Loucy (cell line): Measurements from ENCODE around the gene LATS2.

Experiments
- H2AFZ ChIP-seq: fragments of 200-600 bp; sonication (generic); 2 replicates; pipeline ENCODE4 v1.6.0; 2016; ENCODE audit warnings: antibody characterized with exemption, mild to moderate bottlenecking, low read length, moderate library complexity
- H3F3A ChIP-seq: fragments of 200-600 bp; 2 replicates; pipeline ENCODE4 v1.6.0; 2016; ENCODE audit warnings: antibody characterized with exemption, low read depth, mild to moderate bottlenecking
- H3K27me3 ChIP-seq: fragments of 200-600 bp; sonication (generic); 2 replicates; pipeline ENCODE4 v1.6.1; 2014; ENCODE audit warnings: low read length, mild to moderate bottlenecking; ENCODE audit not compliant: insufficient read depth, poor library complexity, severe bottlenecking
- H3K36me3 ChIP-seq: fragments of 200-600 bp; sonication (generic); 2 replicates; pipeline ENCODE4 v1.6.1; 2016; ENCODE audit warnings: low read length; ENCODE audit not compliant: insufficient read depth
- H3K4me1 ChIP-seq: fragments of 200-600 bp; sonication (generic); 2 replicates; pipeline ENCODE4 v1.5.1; 2014; ENCODE audit warnings: low read length, mild to moderate bottlenecking; ENCODE audit not compliant: insufficient read depth, poor library complexity, severe bottlenecking
- H3K4me2 ChIP-seq: fragments of 200-600 bp; sonication (generic); 2 replicates; pipeline ENCODE4 v1.6.0; 2014; ENCODE audit warnings: antibody characterized with exemption, low read length, low read depth, mild to moderate bottlenecking; ENCODE audit not compliant: poor library complexity, severe bottlenecking
- H3K4me3 ChIP-seq: fragments of 200-600 bp; sonication (generic); 2 replicates; pipeline ENCODE4 v1.5.1; 2014; ENCODE audit warnings: low read length, mild to moderate bottlenecking, mixed read lengths; ENCODE audit not compliant: poor library complexity, severe bottlenecking
- H3K79me2 ChIP-seq: fragments of 200-600 bp; sonication (generic); 2 replicates; pipeline ENCODE4 v1.6.1; 2014; ENCODE audit warnings: low read length; ENCODE audit not compliant: insufficient read depth
- H3K9ac ChIP-seq: fragments of 200-600 bp; sonication (generic); 2 replicates; pipeline ENCODE4 v1.6.0; 2014; ENCODE audit warnings: mild to moderate bottlenecking, low read depth, low read length, moderate library complexity; ENCODE audit not compliant: poor library complexity, severe bottlenecking
- H3K9me2 ChIP-seq: fragments of 200-600 bp; sonication (generic); replicated peaks from 2 replicates; pipeline ENCODE4 v1.6.1; 2016; ENCODE audit warnings: low read depth, low read length, mixed read lengths
- H3K9me3 ChIP-seq: fragments of 200-600 bp; sonication (generic); 2 replicates; pipeline ENCODE4 v1.6.1; 2014; ENCODE audit warnings: mild to moderate bottlenecking, antibody characterized with exemption, low read length, low read depth; ENCODE audit not compliant: insufficient read depth
- H4K20me1 ChIP-seq: fragments of 200-600 bp; sonication (generic); 2 replicates; pipeline ENCODE4 v1.6.0; 2014; ENCODE audit warnings: antibody characterized with exemption, low read length, mild to moderate bottlenecking; ENCODE audit not compliant: insufficient read depth, poor library complexity, severe bottlenecking
- CTCF ChIP-seq: fragments of 200-600 bp; sonication (generic); conservative IDR thresholded peaks from 2 replicates; pipeline ENCODE4 v1.5.1; 2014; ENCODE audit warnings: mild to moderate bottlenecking, antibody characterized with exemption, low read length
- EZH2phosphoT487 ChIP-seq: fragments of 200-600 bp; IDR thresholded peaks from 2 replicates; pipeline ENCODE4 v1.6.1; 2018; ENCODE audit warnings: antibody characterized with exemption, mild to moderate bottlenecking, moderate library complexity, borderline replicate concordance

The LATS2 gene

GRCh38 chr13:21055016-21055415 is 6.4 kb downstream of the LATS2 start:
- Histone ChIP-seq H3K9me2 (no peaks in the 10 kb centered on the region), H2AFZ (no peak overlapping the region), H3F3A (no peaks in the 10 kb centered on the region), H3K4me3 (no peak overlapping the region), H3K4me1 (peaks cover 8% of the 10 kb centered on the region), H4K20me1 (no peaks in the 10 kb centered on the region), H3K79me2 (no peaks in the 10 kb centered on the region), H3K9me3 (no peaks in the 10 kb centered on the region), H3K27me3 (no peaks in the 10 kb centered on the region), H3K4me2 (no peak overlapping the region), H3K9ac (no peak overlapping the region), H3K36me3 (no peaks in the 10 kb centered on the region)
- no peak for TF ChIP-seq EZH2phosphoT487
- no peak for TF ChIP-seq CTCF

GRCh38 chr13:21054313-21054712 is 7.1 kb downstream of the LATS2 start:
- H3K36me3 ChIP-seq: no peaks in the 10 kb centered on the region
- no peaks in the 10 kb centered on the region for H3K79me2 ChIP-seq
- no peak overlapping the region for H3K9ac ChIP-seq
- H4K20me1 ChIP-seq: no peaks in the 10 kb centered on the region
- H3K4me3 ChIP-seq: no peak overlapping the region
- H3K9me3 ChIP-seq: no peaks in the 10 kb centered on the region
- H3K4me1 ChIP-seq: peaks cover 8% of the 10 kb centered on the region
- H3K4me2 ChIP-seq: no peak overlapping the region
- TF ChIP-seq CTCF: no peak
- TF ChIP-seq EZH2phosphoT487: no peak
- H3K27me3 ChIP-seq: no peaks in the 10 kb centered on the region
- H2AFZ ChIP-seq: no peak overlapping the region
- H3F3A ChIP-seq: no peaks in the 10 kb centered on the region
- H3K9me2 ChIP-seq: no peaks in the 10 kb centered on the region

- Histone ChIP-seq H3K4me1 (peaks cover 8% of the 10 kb centered on the region), H3K4me2 (peak overlapping the region; percentile 17), H3K4me3 (no peak overlapping the region), H3K9ac (no peak overlapping the region), H2AFZ (peak overlapping the region; percentile 21; the same call in 1 of the 2 replicates), H3K79me2 (no peaks in the 10 kb centered on the region), H3F3A (no peaks in the 10 kb centered on the region), H3K9me3 (no peaks in the 10 kb centered on the region), H3K9me2 (no peaks in the 10 kb centered on the region), H3K27me3 (no peaks in the 10 kb centered on the region), H3K36me3 (no peaks in the 10 kb centered on the region), H4K20me1 (no peaks in the 10 kb centered on the region)
- TF ChIP-seq CTCF (no peak), EZH2phosphoT487 (no peak)
Observed at GRCh38 chr13:21053231-21053630, 8.2 kb downstream of the LATS2 start.
